Measurements from ENCODE around the gene ADCY2.

Gene ADCY2

GRCh38 chr5:7824995-7825394, 429.1 kb downstream of the ADCY2 start:
- Mint-ChIP-seq H3K36me3 (no peaks in the 10 kb centered on the region), H3K9me3 (no peaks in the 10 kb centered on the region), H3K27ac (no peak overlapping the region), H3K27me3 (peaks cover 7% of the 10 kb centered on the region), H3K4me1 (no peaks in the 10 kb centered on the region), H3K4me3 (no peak overlapping the region)

GRCh38 chr5:7825630-7826029, 429.7 kb downstream of the ADCY2 start:
- Mint-ChIP-seq H3K4me3 (no peak overlapping the region), H3K27me3 (peaks cover 7% of the 10 kb centered on the region), H3K36me3 (no peaks in the 10 kb centered on the region), H3K27ac (no peak overlapping the region), H3K4me1 (no peaks in the 10 kb centered on the region), H3K9me3 (no peaks in the 10 kb centered on the region)

GRCh38 chr5:7827610-7828009, 431.7 kb downstream of the ADCY2 start:
- peaks cover 4% of the 10 kb centered on the region for H3K27me3 Mint-ChIP-seq
- H3K27ac Mint-ChIP-seq: no peak overlapping the region
- H3K4me1 Mint-ChIP-seq: no peaks in the 10 kb centered on the region
- no peaks in the 10 kb centered on the region for H3K9me3 Mint-ChIP-seq
- no peaks in the 10 kb centered on the region for H3K36me3 Mint-ChIP-seq
- H3K4me3 Mint-ChIP-seq: no peak overlapping the region

- Mint-ChIP-seq H3K27me3 (peaks cover 4% of the 10 kb centered on the region), H3K27ac (no peak overlapping the region), H3K36me3 (no peaks in the 10 kb centered on the region), H3K9me3 (no peaks in the 10 kb centered on the region), H3K4me3 (no peak overlapping the region), H3K4me1 (no peaks in the 10 kb centered on the region)
Measured at GRCh38 chr5:7828269-7828668, 432.3 kb downstream of the ADCY2 start.

- Mint-ChIP-seq H3K4me3 (no peak overlapping the region), H3K36me3 (no peaks in the 10 kb centered on the region), H3K4me1 (no peaks in the 10 kb centered on the region), H3K27ac (no peak overlapping the region), H3K27me3 (peaks cover 4% of the 10 kb centered on the region), H3K9me3 (no peaks in the 10 kb centered on the region)
Measured at GRCh38 chr5:7834982-7835381, 439.0 kb downstream of the ADCY2 start.

- H3K4me3 Mint-ChIP-seq: no peak overlapping the region
- no peak overlapping the region for H3K27ac Mint-ChIP-seq
- H3K27me3 Mint-ChIP-seq: peaks cover 8% of the 10 kb centered on the region
- H3K9me3 Mint-ChIP-seq: peaks cover 6% of the 10 kb centered on the region
- no peaks in the 10 kb centered on the region for H3K4me1 Mint-ChIP-seq
- H3K36me3 Mint-ChIP-seq: no peaks in the 10 kb centered on the region
Measured at GRCh38 chr5:7837403-7837802, 441.5 kb downstream of the ADCY2 start.

GRCh38 chr5:7842531-7842930, 446.6 kb downstream of the ADCY2 start:
- H3K4me1 Mint-ChIP-seq: no peaks in the 10 kb centered on the region
- no peak overlapping the region for H3K27ac Mint-ChIP-seq
- H3K9me3 Mint-ChIP-seq: peaks cover 6% of the 10 kb centered on the region
- H3K27me3 Mint-ChIP-seq: peaks cover 15% of the 10 kb centered on the region
- no peak overlapping the region for H3K4me3 Mint-ChIP-seq
- H3K36me3 Mint-ChIP-seq: no peaks in the 10 kb centered on the region

- Mint-ChIP-seq H3K9me3 (peaks cover 6% of the 10 kb centered on the region), H3K4me3 (no peak overlapping the region), H3K27ac (no peak overlapping the region), H3K4me1 (no peaks in the 10 kb centered on the region), H3K27me3 (peaks cover 23% of the 10 kb centered on the region), H3K36me3 (no peaks in the 10 kb centered on the region)
Measured at GRCh38 chr5:7844901-7845300, 449.0 kb downstream of the ADCY2 start.

- Mint-ChIP-seq H3K4me3 (no peak overlapping the region), H3K4me1 (no peaks in the 10 kb centered on the region), H3K36me3 (no peaks in the 10 kb centered on the region), H3K27ac (no peak overlapping the region), H3K9me3 (peaks cover 6% of the 10 kb centered on the region), H3K27me3 (peaks cover 24% of the 10 kb centered on the region)
Measured at GRCh38 chr5:7845557-7845956, 449.6 kb downstream of the ADCY2 start.

GRCh38 chr5:7846327-7846726, 450.4 kb downstream of the ADCY2 start:
- H3K27me3 Mint-ChIP-seq: peaks cover 20% of the 10 kb centered on the region
- H3K9me3 Mint-ChIP-seq: peaks cover 3% of the 10 kb centered on the region
- H3K4me3 Mint-ChIP-seq: no peak overlapping the region
- peaks cover 4% of the 10 kb centered on the region for H3K4me1 Mint-ChIP-seq
- H3K27ac Mint-ChIP-seq: no peak overlapping the region
- no peaks in the 10 kb centered on the region for H3K36me3 Mint-ChIP-seq

GRCh38 chr5:7848296-7848695, 452.4 kb downstream of the ADCY2 start:
- H3K9me3 Mint-ChIP-seq: no peaks in the 10 kb centered on the region
- H3K27ac Mint-ChIP-seq: no peak overlapping the region
- H3K4me1 Mint-ChIP-seq: peaks cover 17% of the 10 kb centered on the region
- H3K4me3 Mint-ChIP-seq: no peak overlapping the region
- H3K27me3 Mint-ChIP-seq: peaks cover 20% of the 10 kb centered on the region
- H3K36me3 Mint-ChIP-seq: no peaks in the 10 kb centered on the region

- Mint-ChIP-seq H3K27me3 (peaks cover 15% of the 10 kb centered on the region), H3K4me1 (peaks cover 17% of the 10 kb centered on the region), H3K27ac (no peak overlapping the region), H3K4me3 (peak overlapping the region; percentile 79), H3K36me3 (no peaks in the 10 kb centered on the region), H3K9me3 (no peaks in the 10 kb centered on the region)
Measured at GRCh38 chr5:7849681-7850394, 453.9 kb downstream of the ADCY2 start.

GRCh38 chr5:7850395-7851239, 454.7 kb downstream of the ADCY2 start, which contains the start of gene CFAP90:
CFAP90 (minus strand) TSS chr5:7851133; CDS start chr5:7851021, 112 bp downstream.
- no peak within 1 kb of the TSS for H3K27ac Mint-ChIP-seq
- H3K9me3 Mint-ChIP-seq: no peaks in the 10 kb centered on the region
- peaks cover 17% of the 10 kb centered on the region for H3K4me1 Mint-ChIP-seq
- peak within 1 kb of the TSS; percentile 79 for H3K4me3 Mint-ChIP-seq
- H3K36me3 Mint-ChIP-seq: no peaks in the 10 kb centered on the region
- peaks cover 14% of the 10 kb centered on the region for H3K27me3 Mint-ChIP-seq

- peaks cover 17% of the 10 kb centered on the region for H3K4me1 Mint-ChIP-seq
- H3K27ac Mint-ChIP-seq: no peak overlapping the region
- H3K27me3 Mint-ChIP-seq: peaks cover 14% of the 10 kb centered on the region
- no peaks in the 10 kb centered on the region for H3K9me3 Mint-ChIP-seq
- peak overlapping the region; percentile 79 for H3K4me3 Mint-ChIP-seq
- no peaks in the 10 kb centered on the region for H3K36me3 Mint-ChIP-seq
Measured at GRCh38 chr5:7851240-7851592, 455.3 kb downstream of the ADCY2 start.

GRCh38 chr5:7851617-7852289, 455.8 kb downstream of the ADCY2 start:
- no peaks in the 10 kb centered on the region for H3K9me3 Mint-ChIP-seq
- no peak overlapping the region for H3K27ac Mint-ChIP-seq
- peaks cover 11% of the 10 kb centered on the region for H3K27me3 Mint-ChIP-seq
- H3K4me1 Mint-ChIP-seq: peaks cover 17% of the 10 kb centered on the region
- H3K36me3 Mint-ChIP-seq: no peaks in the 10 kb centered on the region
- H3K4me3 Mint-ChIP-seq: peak overlapping the region; percentile 42

GRCh38 chr5:7852542-7852941, 456.6 kb downstream of the ADCY2 start:
- Mint-ChIP-seq H3K27ac (peak overlapping the region; percentile 42), H3K27me3 (peaks cover 11% of the 10 kb centered on the region), H3K9me3 (no peaks in the 10 kb centered on the region), H3K4me3 (peak overlapping the region; percentile 42), H3K36me3 (no peaks in the 10 kb centered on the region), H3K4me1 (peaks cover 19% of the 10 kb centered on the region)
